Measurements from ENCODE around the gene RENBP.

- TF ChIP-seq POLR2AphosphoS5 (IDR thresholded peaks at IDR 0.05): no peak
- TF ChIP-seq CTCF (IDR thresholded peaks at IDR 0.05): no peak
These were observed 16.3 kb upstream of the RENBP start for GRCh38 chrX:153960786-153961185.
